B cell (primary cell): Measurements from ENCODE around the gene AP5S1. TPM values are rescaled to one million over a fixed set of nuclear protein-coding genes. Genes with fewer than 3 reads are reported as not detected.

Experiments
- ATAC-seq: fragments of 200-7000 bp; cut with Tn5 transposase; one replicate; pipeline ENCODE4 v1.10.0; 2021; ENCODE audit warnings: low read depth, mild to moderate bottlenecking, moderate number of reproducible peaks, moderate library complexity
- CTCF ChIA-PET: fragments of 350-600 bp; sonication (Branson Sonifier 250); formaldehyde crosslinking; loops from one replicate; lab custom pipeline; 2021; ENCODE audit warnings: antibody characterized with exemption, inconsistent platforms; lab: Charles Lee
- POLR2A ChIA-PET: fragments of 350-600 bp; sonication (Branson Sonifier 250); formaldehyde crosslinking; loops from one replicate; lab custom pipeline; 2021; ENCODE audit warnings: antibody characterized with exemption; lab: Charles Lee
- DNase-seq: peaks from one replicate; pipeline ENCODE4 v3.0.0; 2013
- H2AFZ ChIP-seq: 2 replicates; pipeline ENCODE4 v1.6.1; 2012; ENCODE audit warnings: mild to moderate bottlenecking, low read depth, low read length; ENCODE audit not compliant: insufficient read depth, poor library complexity, severe bottlenecking
- H3K27ac ChIP-seq, 2 donors: 1 replicate in 1 of 2; 2 replicates in 1 of 2; pipeline ENCODE4 v1.5.1; 2012 to 2013; ENCODE audit warnings: low read length in 2 of 2, mild to moderate bottlenecking in 2 of 2, moderate library complexity in 1 of 2
- H3K27me3 ChIP-seq, 4 experiments: fragments of 200-600 bp in 1 of 4; sonication (generic) in 1 of 4; replicated peaks in 1 of 4; 1 replicate in 2 of 4; 2 replicates in 2 of 4; pipeline versions ENCODE4 v1.6.1 to v1.7.0; 2013 to 2016; ENCODE audit warnings: low read length in 3 of 4, mild to moderate bottlenecking in 2 of 4, mixed read lengths in 1 of 4, moderate library complexity in 1 of 4; ENCODE audit not compliant: insufficient read depth in 4 of 4, control insufficient read depth in 3 of 4; ENCODE audit errors: control extremely low read depth in 1 of 4
- H3K36me3 ChIP-seq, 2 experiments: replicated peaks in 1 of 2; 1 replicate in 1 of 2; 2 replicates in 1 of 2; pipeline versions ENCODE4 v1.6.1 to v1.7.1; 2013; ENCODE audit warnings: low read length in 1 of 2; ENCODE audit not compliant: insufficient read depth in 2 of 2, control insufficient read depth in 1 of 2; ENCODE audit errors: control extremely low read depth in 1 of 2, extremely low read depth in 1 of 2
- H3K4me1 ChIP-seq, 2 donors: fragments of 200-600 bp in 1 of 2; sonication (generic) in 1 of 2; 1 replicate in 1 of 2; 2 replicates in 1 of 2; pipeline versions ENCODE4 v1.5.1 to v1.6.1; 2013 to 2017; ENCODE audit warnings: low read length in 2 of 2; ENCODE audit not compliant: control insufficient read depth in 2 of 2, insufficient read depth in 2 of 2
- H3K4me2 ChIP-seq: replicated peaks from 2 replicates; pipeline ENCODE3; 2012; ENCODE audit warnings: mild to moderate bottlenecking, low read depth, low read length; ENCODE audit not compliant: poor library complexity, severe bottlenecking
- H3K4me3 ChIP-seq, 5 experiments: fragments of 200-600 bp in 1 of 5; sonication (generic) in 1 of 5; 1 replicate in 3 of 5; 2 replicates in 2 of 5; pipeline versions ENCODE4 v1.5.1 to v1.7.0; 2011 to 2016; ENCODE audit warnings: low read length in 4 of 5, mild to moderate bottlenecking in 4 of 5, low read depth in 2 of 5, control low read depth in 1 of 5, moderate library complexity in 1 of 5; ENCODE audit not compliant: insufficient read depth in 1 of 5; ENCODE audit errors: control extremely low read depth in 1 of 5, extremely low read depth in 1 of 5
- H3K79me2 ChIP-seq: fragments of 200-600 bp; sonication (generic); one replicate; pipeline ENCODE4 v1.6.0; 2016; ENCODE audit warnings: low read length; ENCODE audit not compliant: control insufficient read depth, insufficient read depth
- H3K9ac ChIP-seq: fragments of 200-600 bp; sonication (generic); 2 replicates; pipeline ENCODE4 v1.6.1; 2017; ENCODE audit warnings: mild to moderate bottlenecking, low read length, moderate library complexity
- H3K9me3 ChIP-seq, 3 donors: one replicate each; pipeline versions ENCODE4 v1.6.1 to v1.7.1; 2013; ENCODE audit warnings: low read length in 2 of 3; ENCODE audit not compliant: control insufficient read depth in 2 of 3, insufficient read depth in 1 of 3; ENCODE audit errors: control extremely low read depth in 1 of 3
- H4K20me1 ChIP-seq: 2 replicates; pipeline ENCODE4 v1.6.0; 2012; ENCODE audit warnings: mild to moderate bottlenecking, low read length; ENCODE audit not compliant: insufficient read depth, control insufficient read depth, poor library complexity, severe bottlenecking
- H3K27ac Mint-ChIP-seq: one replicate; pipeline ENCODE4 v1.8.0; 2021; ENCODE audit warnings: mixed read lengths
- H3K27me3 Mint-ChIP-seq: one replicate; pipeline ENCODE4 v1.8.0; 2021; ENCODE audit warnings: mixed read lengths
- H3K4me1 Mint-ChIP-seq: one replicate; pipeline ENCODE4 v1.8.0; 2021; ENCODE audit warnings: mixed read lengths
- H3K4me3 Mint-ChIP-seq: one replicate; pipeline ENCODE4 v1.8.0; 2021; ENCODE audit warnings: mixed read lengths
- H3K9me3 Mint-ChIP-seq: one replicate; pipeline ENCODE4 v1.8.0; 2022; ENCODE audit warnings: mixed read lengths; ENCODE audit not compliant: insufficient read depth
- EZH2 ChIP-seq: IDR thresholded peaks from 2 replicates; pipeline ENCODE4 v1.6.1; 2012; ENCODE audit warnings: borderline replicate concordance, low read depth, mild to moderate bottlenecking, moderate library complexity, low read length; ENCODE audit not compliant: insufficient read depth, poor library complexity, severe bottlenecking
- WGBS: methylation state at CpG from one replicate; pipeline ENCODE4 v1.1.5; 2013; ENCODE audit warnings: missing lambda C conversion rate; ENCODE audit not compliant: insufficient coverage; 5-methylcytosine and 5-hydroxymethylcytosine counted together
- intact Hi-C: fragments of 100-400 bp; cut with micrococcal nuclease; formaldehyde crosslinking; loops from one replicate; pipeline ENCODE4 v1.10.0; 2022
- polyA plus RNA-seq: library from polyadenylated mRNA; depleted of rRNA; stranded (reverse); fragments of >200 nt; gene quantifications from 2 replicates; pipeline ENCODE4 v1.2.3, GENCODE V29; 2012
- total RNA-seq, 2 donors: library from RNA; stranded (reverse); fragments of 120-200 nt in 1 of 2; gene quantifications; 1 replicate in 1 of 2; 2 replicates in 1 of 2; pipeline versions ENCODE4 v1.2.3 to v1.2.4, GENCODE V29; 2013 to 2022
- TF ChIP-seq, protein P1 (sequence below): fragments of 200-600 bp; IDR thresholded peaks from one replicate; pipeline ENCODE4 v1.8.0; 2022; ENCODE audit warnings: antibody characterized with exemption, mild to moderate bottlenecking

AP5S1 gene
- total and polyA plus RNA-seq, 2 donors (not counting 1 experiment from before 2014, with no cell fraction given), result 9.2 to 12.6 TPM

GRCh38 chr20:3802524-3803239 is 17.7 kb upstream of the AP5S1 start:
- Mint-ChIP-seq H3K9me3 (no peaks in the 10 kb centered on the region), H3K27ac (peak overlapping the region; percentile 54), H3K4me3 (peak overlapping the region; percentile 19), H3K4me1 (peaks cover 57% of the 10 kb centered on the region), H3K27me3 (no peaks in the 10 kb centered on the region)
- ChIA-PET CTCF (interaction anchor here (0.5 kb wide), 1 partner anchor 34 kb away, joined by 3 read pairs; no protein-coding TSS in a partner anchor), POLR2A (no interaction called here)
- peaks cover 4% of the 10 kb centered on the region for H4K20me1 ChIP-seq
- H3K27ac ChIP-seq, result no peak overlapping the region
- H3K4me2 ChIP-seq, result no peak overlapping the region
- WGBS, result 49% methylated on average over 6 of the region's 11 CpGs
- H3K4me3 ChIP-seq, result no peak overlapping the region
- H3K9ac ChIP-seq, result no peak overlapping the region
- no peak for ATAC-seq
- TF ChIP-seq, protein P1, sequence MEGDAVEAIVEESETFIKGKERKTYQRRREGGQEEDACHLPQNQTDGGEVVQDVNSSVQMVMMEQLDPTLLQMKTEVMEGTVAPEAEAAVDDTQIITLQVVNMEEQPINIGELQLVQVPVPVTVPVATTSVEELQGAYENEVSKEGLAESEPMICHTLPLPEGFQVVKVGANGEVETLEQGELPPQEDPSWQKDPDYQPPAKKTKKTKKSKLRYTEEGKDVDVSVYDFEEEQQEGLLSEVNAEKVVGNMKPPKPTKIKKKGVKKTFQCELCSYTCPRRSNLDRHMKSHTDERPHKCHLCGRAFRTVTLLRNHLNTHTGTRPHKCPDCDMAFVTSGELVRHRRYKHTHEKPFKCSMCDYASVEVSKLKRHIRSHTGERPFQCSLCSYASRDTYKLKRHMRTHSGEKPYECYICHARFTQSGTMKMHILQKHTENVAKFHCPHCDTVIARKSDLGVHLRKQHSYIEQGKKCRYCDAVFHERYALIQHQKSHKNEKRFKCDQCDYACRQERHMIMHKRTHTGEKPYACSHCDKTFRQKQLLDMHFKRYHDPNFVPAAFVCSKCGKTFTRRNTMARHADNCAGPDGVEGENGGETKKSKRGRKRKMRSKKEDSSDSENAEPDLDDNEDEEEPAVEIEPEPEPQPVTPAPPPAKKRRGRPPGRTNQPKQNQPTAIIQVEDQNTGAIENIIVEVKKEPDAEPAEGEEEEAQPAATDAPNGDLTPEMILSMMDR, result no peak
- no peak for TF ChIP-seq EZH2
- H3K4me1 ChIP-seq, result peaks cover 38 to 59% of the 10 kb centered on the region in 2 donors
- H3K27me3 ChIP-seq, result no peaks in the 10 kb centered on the region
- peaks cover 0 to 62% of the 10 kb centered on the region in 2 experiments for H3K36me3 ChIP-seq
- no peak for DNase-seq
- H3K9me3 ChIP-seq, result no peaks in the 10 kb centered on the region
- peaks cover 37% of the 10 kb centered on the region for H3K79me2 ChIP-seq
- intact Hi-C loops, result no loop called here
- H2AFZ ChIP-seq, result no peak overlapping the region

DNA sequence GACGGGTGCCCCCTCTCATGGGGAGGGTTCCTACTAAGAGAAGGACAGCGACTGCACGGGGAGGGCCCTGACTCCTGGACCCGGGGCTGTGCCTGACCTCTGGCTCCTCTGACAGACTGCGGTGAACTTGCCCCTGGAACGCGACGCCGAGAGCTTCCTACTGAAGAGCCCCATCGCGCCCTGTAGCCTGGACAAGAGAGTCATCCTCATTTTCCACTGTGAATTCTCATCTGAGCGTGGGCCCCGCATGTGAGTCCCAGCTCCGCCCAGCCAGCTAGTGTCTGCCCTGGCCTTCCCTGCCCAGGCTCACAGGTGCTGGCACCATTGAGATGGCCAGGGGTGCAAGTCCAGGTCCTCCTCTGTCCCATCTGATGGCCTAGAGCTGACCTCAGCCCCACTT is 17.1 kb upstream of the AP5S1 start:
- POLR2A ChIA-PET, result no interaction called here
- CTCF ChIA-PET, result interaction anchor here (0.6 kb wide), 1 partner anchor 16 kb away, joined by 4 read pairs; no protein-coding TSS in a partner anchor

More for the DNA sequence above, 17.1 kb upstream of the AP5S1 start:
- H3K27me3 ChIP-seq, result no peaks in the 10 kb centered on the region
- Mint-ChIP-seq H3K27me3 (no peaks in the 10 kb centered on the region), H3K27ac (peak overlapping the region; percentile 54), H3K4me3 (peak overlapping the region; percentile 3), H3K9me3 (no peaks in the 10 kb centered on the region), H3K4me1 (peaks cover 51% of the 10 kb centered on the region)
- no peaks in the 10 kb centered on the region for H3K9me3 ChIP-seq
- no peak overlapping the region for H2AFZ ChIP-seq
- H4K20me1 ChIP-seq, result peaks cover 4% of the 10 kb centered on the region
- peaks cover 0 to 62% of the 10 kb centered on the region in 2 experiments for H3K36me3 ChIP-seq
- peaks cover 32 to 53% of the 10 kb centered on the region in 2 donors for H3K4me1 ChIP-seq
- 91% methylated on average over 14 of the region's 14 CpGs for WGBS
- no peak for ATAC-seq
- no peak for DNase-seq
- intact Hi-C loops, result no loop called here
- peaks cover 37% of the 10 kb centered on the region for H3K79me2 ChIP-seq
- TF ChIP-seq, protein P1, result no peak
- no peak for TF ChIP-seq EZH2
- H3K27ac ChIP-seq, result no peak overlapping the region
- H3K9ac ChIP-seq, result no peak overlapping the region
- no peak overlapping the region for H3K4me2 ChIP-seq
- H3K4me3 ChIP-seq, result no peak overlapping the region
